WTC11 (cell line): ENCODE data around the gene CBFA2T3. TPM values are rescaled to one million over a fixed set of nuclear protein-coding genes. Genes with fewer than 3 reads are reported as not detected.

Experiments
- ATAC-seq: fragments of 200-7000 bp; cut with Tn5 transposase; 2 replicates; pipeline ENCODE4 v1.10.0; 2021; ENCODE audit warnings: mild to moderate bottlenecking, moderate library complexity
- CTCF ChIA-PET: fragments of 300-600 bp; sonication (Branson Sonifier 250); formaldehyde crosslinking; loops from one replicate; lab custom pipeline; 2021; ENCODE audit warnings: antibody characterized with exemption; lab: Charles Lee
- POLR2A ChIA-PET: fragments of 350-600 bp; sonication (Branson Sonifier 250); formaldehyde crosslinking; loops from one replicate; lab custom pipeline; 2021; ENCODE audit warnings: antibody characterized with exemption; lab: Charles Lee
- DNase-seq: peaks from one replicate; pipeline ENCODE4 v3.0.0; 2021; ENCODE audit warnings: low spot score
- H3K27ac Mint-ChIP-seq: 2 replicates; pipeline ENCODE4 v1.8.0; 2021; ENCODE audit warnings: mixed read lengths
- H3K27me3 Mint-ChIP-seq: 2 replicates; pipeline ENCODE4 v1.8.0; 2021; ENCODE audit warnings: low read depth, mild to moderate bottlenecking, moderate library complexity, mixed read lengths
- H3K36me3 Mint-ChIP-seq: 2 replicates; pipeline ENCODE4 v1.8.0; 2021; ENCODE audit warnings: mixed read lengths
- H3K4me1 Mint-ChIP-seq: 2 replicates; pipeline ENCODE4 v1.8.0; 2022; ENCODE audit warnings: mixed read lengths
- H3K4me3 Mint-ChIP-seq: 2 replicates; pipeline ENCODE4 v1.8.0; 2021; ENCODE audit warnings: mild to moderate bottlenecking, moderate library complexity, mixed read lengths
- H3K9me3 Mint-ChIP-seq: 2 replicates; pipeline ENCODE4 v1.8.0; 2021; ENCODE audit warnings: mixed read lengths
- AFF4 ChIP-seq: sonication (generic); formaldehyde crosslinking; IDR thresholded peaks from 2 replicates; pipeline ENCODE4 v1.8.1; 2023; ENCODE audit warnings: mild to moderate bottlenecking, missing genetic modification reagents, borderline replicate concordance
- AR ChIP-seq: fragments of 250-450 bp; sonication (Bioruptor Pico); IDR thresholded peaks from 2 replicates; pipeline ENCODE4 v1.9.0; 2021; ENCODE audit warnings: mild to moderate bottlenecking
- ATF2 ChIP-seq: sonication (generic); formaldehyde crosslinking; IDR thresholded peaks from 2 replicates; pipeline ENCODE4 v1.8.1; 2022; ENCODE audit warnings: low read depth, missing genetic modification reagents, borderline replicate concordance
- CDX4 ChIP-seq: fragments of 250-450 bp; sonication (Bioruptor Pico); IDR thresholded peaks from 2 replicates; pipeline ENCODE4 v1.9.0; 2021; ENCODE audit warnings: moderate library complexity, mild to moderate bottlenecking, inconsistent platforms, borderline replicate concordance
- CREM ChIP-seq: sonication (generic); formaldehyde crosslinking; IDR thresholded peaks from 2 replicates; pipeline ENCODE4 v1.8.1; 2022; ENCODE audit warnings: mild to moderate bottlenecking, missing genetic modification reagents, moderate library complexity
- E2F1 ChIP-seq: sonication (generic); formaldehyde crosslinking; IDR thresholded peaks from 2 replicates; pipeline ENCODE4 v1.8.0; 2022; ENCODE audit warnings: mild to moderate bottlenecking, missing genetic modification reagents
- E2F4 ChIP-seq: sonication (generic); formaldehyde crosslinking; IDR thresholded peaks from 2 replicates; pipeline ENCODE4 v1.8.1; 2022; ENCODE audit warnings: low read depth, mild to moderate bottlenecking, moderate library complexity, missing genetic modification reagents, borderline replicate concordance
- ELF4 ChIP-seq: sonication (generic); formaldehyde crosslinking; IDR thresholded peaks from 2 replicates; pipeline ENCODE4 v1.8.1; 2022; ENCODE audit warnings: low read depth, mild to moderate bottlenecking, moderate library complexity, missing genetic modification reagents
- MLX ChIP-seq: sonication (generic); formaldehyde crosslinking; IDR thresholded peaks from 2 replicates; pipeline ENCODE4 v1.8.1; 2023; ENCODE audit warnings: mild to moderate bottlenecking, missing genetic modification reagents, moderate library complexity
- MYBL2 ChIP-seq: sonication (generic); formaldehyde crosslinking; IDR thresholded peaks from 2 replicates; pipeline ENCODE4 v1.8.1; 2023; ENCODE audit warnings: mild to moderate bottlenecking, moderate library complexity, missing genetic modification reagents
- NR2C2 ChIP-seq: sonication (generic); formaldehyde crosslinking; IDR thresholded peaks from 2 replicates; pipeline ENCODE4 v1.8.0; 2022; ENCODE audit warnings: mild to moderate bottlenecking, missing genetic modification reagents
- PRDM15 ChIP-seq: sonication (generic); formaldehyde crosslinking; IDR thresholded peaks from 2 replicates; pipeline ENCODE4 v1.8.0; 2022; ENCODE audit warnings: missing genetic modification reagents
- SMAD4 ChIP-seq: sonication (generic); formaldehyde crosslinking; IDR thresholded peaks from 2 replicates; pipeline ENCODE4 v1.8.0; 2022; ENCODE audit warnings: mild to moderate bottlenecking, missing genetic modification reagents
- SOX15 ChIP-seq: fragments of 250-450 bp; sonication (Bioruptor Pico); IDR thresholded peaks from 2 replicates; pipeline ENCODE4 v1.9.0; 2021; ENCODE audit warnings: mild to moderate bottlenecking
- SP1 ChIP-seq: sonication (generic); formaldehyde crosslinking; conservative IDR thresholded peaks from 2 replicates; pipeline ENCODE4 v1.8.1; 2022; ENCODE audit warnings: missing genetic modification reagents
- TEAD4 ChIP-seq: sonication (generic); formaldehyde crosslinking; IDR thresholded peaks from 2 replicates; pipeline ENCODE4 v1.8.0; 2022; ENCODE audit warnings: mild to moderate bottlenecking, missing genetic modification reagents
- ZNF317 ChIP-seq: sonication (generic); formaldehyde crosslinking; IDR thresholded peaks from 2 replicates; pipeline ENCODE4 v1.8.1; 2023; ENCODE audit warnings: low read depth, mild to moderate bottlenecking, moderate library complexity, missing genetic modification reagents, borderline replicate concordance
- ZNF416 ChIP-seq: fragments of 250-450 bp; sonication (Bioruptor Pico); IDR thresholded peaks from 2 replicates; pipeline ENCODE4 v1.9.0; 2021; ENCODE audit warnings: mild to moderate bottlenecking, inconsistent platforms
- total RNA-seq: library from RNA; stranded (reverse); gene quantifications from 3 replicates; pipeline ENCODE4 v1.2.3, GENCODE V29; 2021

CBFA2T3 gene
- total RNA-seq, 1 experiment from 2014 or later: 2.6 TPM

- ChIA-PET POLR2A (no interaction called here), CTCF (interaction anchor here (0.8 kb wide), 1 partner anchor 17 kb away, joined by 3 read pairs; no protein-coding TSS in a partner anchor)
- H3K9me3 Mint-ChIP-seq: no peaks in the 10 kb centered on the region; the same call in 1 of the 2 replicates
- ATAC-seq (no peak), DNase-seq (no peak)
- peaks cover 15% of the 10 kb centered on the region for H3K36me3 Mint-ChIP-seq
- TF ChIP-seq AR (CRISPR knock-in tag): no peak
- no peak for TF ChIP-seq ELF4 (CRISPR knock-in tag)
- no peak for TF ChIP-seq E2F1
- no peak for TF ChIP-seq MYBL2
- no peak for TF ChIP-seq ZNF416
- no peak for TF ChIP-seq TEAD4 (CRISPR knock-in tag)
- TF ChIP-seq CREM (CRISPR knock-in tag): no peak
- no peak for TF ChIP-seq NR2C2 (CRISPR knock-in tag)
- TF ChIP-seq ATF2 (CRISPR knock-in tag): no peak
- TF ChIP-seq AFF4 (CRISPR knock-in tag): no peak
- no peak for TF ChIP-seq SOX15 (CRISPR knock-in tag)
- TF ChIP-seq PRDM15 (CRISPR knock-in tag): no peak
- no peak for TF ChIP-seq E2F4
- TF ChIP-seq ZNF317: no peak
- TF ChIP-seq SMAD4 (CRISPR knock-in tag): no peak
- TF ChIP-seq MLX (CRISPR knock-in tag): no peak
- TF ChIP-seq CDX4 (CRISPR knock-in tag): no peak
- TF ChIP-seq SP1 (CRISPR knock-in tag): no peak
- no peaks in the 10 kb centered on the region for H3K4me1 Mint-ChIP-seq
- H3K27me3 Mint-ChIP-seq: no peaks in the 10 kb centered on the region
- H3K4me3 Mint-ChIP-seq: no peak overlapping the region
- no peak overlapping the region for H3K27ac Mint-ChIP-seq
These were observed 129.4 kb downstream of the CBFA2T3 start for GRCh38 chr16:88847654-88848053.
